RWPE1 (cell line): ENCODE measurements around the gene PDE4D.

Experiments
- CTCF ChIA-PET: fragments of 350-600 bp; sonication (Branson Sonifier 250); formaldehyde crosslinking; extraction: SDS; loops from one replicate; lab custom pipeline; 2021; lab: Yijun Ruan, JAX
- POLR2A ChIA-PET: fragments of 400-600 bp; formaldehyde crosslinking; extraction: SDS; loops from one replicate; lab custom pipeline; 2020; ENCODE audit warnings: antibody characterized with exemption; ENCODE audit not compliant: low non-redundant PET; lab: Yijun Ruan, JAX
- DNase-seq: peaks from one replicate; pipeline ENCODE4 v3.0.0; 2012; ENCODE audit warnings: low spot score
- H3K27ac ChIP-seq: fragments of 450-650 bp; 2 replicates; pipeline ENCODE4 v1.5.1; 2017
- TF ChIP-seq, protein P1 (sequence below): fragments of 450-650 bp; conservative IDR thresholded peaks from 2 replicates; pipeline ENCODE4 v1.5.1; 2017; ENCODE audit warnings: low read depth, mild to moderate bottlenecking

The PDE4D gene

DNA sequence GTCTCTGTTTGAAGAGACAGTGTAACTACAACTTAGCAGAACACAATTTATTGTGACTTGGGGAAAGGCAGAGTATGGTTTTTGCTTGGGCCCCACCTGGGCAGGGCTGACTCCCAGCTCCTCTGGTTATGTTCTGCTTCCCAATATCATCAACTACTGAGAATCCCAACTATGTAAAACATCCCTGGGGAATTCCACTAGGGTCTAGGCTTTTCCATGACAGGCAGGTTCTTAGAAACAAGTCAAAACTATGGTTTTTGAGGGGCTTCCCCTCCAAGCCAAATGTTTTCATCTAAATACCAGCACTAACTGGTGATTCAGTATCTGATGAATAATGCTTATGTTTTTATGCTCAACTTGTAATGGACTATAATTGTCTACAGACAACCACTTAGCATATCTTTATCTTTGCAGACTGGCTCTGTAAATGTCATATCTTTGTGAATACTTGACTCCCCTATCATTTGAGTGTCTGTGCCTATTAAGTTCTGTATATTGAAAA is 409.5 kb downstream of the PDE4D start:
- H3K27ac ChIP-seq, result no peak overlapping the region
- TF ChIP-seq, protein P1, sequence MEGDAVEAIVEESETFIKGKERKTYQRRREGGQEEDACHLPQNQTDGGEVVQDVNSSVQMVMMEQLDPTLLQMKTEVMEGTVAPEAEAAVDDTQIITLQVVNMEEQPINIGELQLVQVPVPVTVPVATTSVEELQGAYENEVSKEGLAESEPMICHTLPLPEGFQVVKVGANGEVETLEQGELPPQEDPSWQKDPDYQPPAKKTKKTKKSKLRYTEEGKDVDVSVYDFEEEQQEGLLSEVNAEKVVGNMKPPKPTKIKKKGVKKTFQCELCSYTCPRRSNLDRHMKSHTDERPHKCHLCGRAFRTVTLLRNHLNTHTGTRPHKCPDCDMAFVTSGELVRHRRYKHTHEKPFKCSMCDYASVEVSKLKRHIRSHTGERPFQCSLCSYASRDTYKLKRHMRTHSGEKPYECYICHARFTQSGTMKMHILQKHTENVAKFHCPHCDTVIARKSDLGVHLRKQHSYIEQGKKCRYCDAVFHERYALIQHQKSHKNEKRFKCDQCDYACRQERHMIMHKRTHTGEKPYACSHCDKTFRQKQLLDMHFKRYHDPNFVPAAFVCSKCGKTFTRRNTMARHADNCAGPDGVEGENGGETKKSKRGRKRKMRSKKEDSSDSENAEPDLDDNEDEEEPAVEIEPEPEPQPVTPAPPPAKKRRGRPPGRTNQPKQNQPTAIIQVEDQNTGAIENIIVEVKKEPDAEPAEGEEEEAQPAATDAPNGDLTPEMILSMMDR, result no peak
- ChIA-PET POLR2A (no interaction called here), CTCF (no interaction called here)
- no peak for DNase-seq

DNA sequence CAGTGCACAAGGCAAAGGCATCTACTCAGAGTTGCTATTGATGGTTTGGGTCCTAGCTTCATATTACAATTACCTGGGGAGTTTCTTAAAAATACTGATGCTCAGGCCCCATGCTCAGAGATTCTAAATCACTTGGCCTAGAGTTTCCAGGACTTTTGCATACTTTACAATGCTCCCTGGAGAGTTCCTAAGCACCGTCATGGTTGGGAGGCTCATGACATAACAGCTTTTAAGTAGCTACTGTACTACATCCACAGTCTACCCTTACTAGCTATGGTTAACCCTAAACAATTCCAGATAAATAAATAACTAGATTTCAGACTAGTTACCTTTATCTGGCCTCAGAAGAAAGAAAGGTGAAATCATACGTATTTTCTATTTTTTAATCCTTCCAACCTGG is 414.4 kb downstream of the PDE4D start:
- no peak for DNase-seq
- ChIA-PET POLR2A (no interaction called here), CTCF (interaction anchor here (0.6 to 0.7 kb wide), 3 partner anchors 9 to 124 kb away, joined by 3 to 6 read pairs (median 3); no protein-coding TSS in a partner anchor)
- TF ChIP-seq, protein P1, result no peak
- no peak overlapping the region for H3K27ac ChIP-seq

DNA sequence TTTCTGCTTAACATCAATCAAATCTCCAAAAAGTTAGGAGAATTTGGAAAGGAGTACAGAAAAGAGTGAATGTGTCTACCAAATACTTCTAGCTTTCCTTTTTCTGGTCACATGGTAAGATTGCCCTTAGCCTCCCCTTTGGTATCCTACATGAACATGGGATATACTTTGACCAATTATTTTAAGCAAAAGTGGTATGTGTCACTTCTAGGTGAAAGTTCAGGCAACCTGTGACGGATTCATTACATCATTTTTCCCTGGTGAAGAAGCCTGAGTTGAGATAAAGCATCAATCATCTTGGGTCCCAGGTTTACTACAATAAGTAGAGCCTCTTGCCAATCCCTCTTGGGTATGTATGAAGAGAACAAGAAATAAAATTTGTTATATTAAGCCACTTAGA is 419.2 kb downstream of the PDE4D start:
- ChIA-PET POLR2A (no interaction called here), CTCF (no interaction called here)
- H3K27ac ChIP-seq, result no peak overlapping the region
- no peak for DNase-seq
- TF ChIP-seq, protein P1, result no peak

DNA sequence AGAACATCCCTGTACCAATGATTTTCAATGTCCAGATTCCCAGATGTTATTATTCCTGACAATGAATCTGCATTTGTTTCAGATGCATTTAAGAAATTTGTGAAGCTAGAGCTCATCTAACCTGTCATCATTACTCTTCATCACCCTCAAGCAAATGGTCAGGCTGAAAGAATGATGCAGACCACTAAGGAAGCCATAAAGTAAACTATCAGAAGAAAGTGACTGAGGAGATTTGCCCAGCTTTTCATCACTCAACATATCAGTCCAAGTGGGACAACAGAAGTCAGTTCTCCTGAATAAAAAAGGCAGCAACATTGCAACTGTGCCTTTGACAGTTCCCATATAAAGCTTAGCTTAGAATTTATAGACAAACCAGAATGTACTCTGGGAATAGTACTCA is 419.9 kb downstream of the PDE4D start:
- CTCF ChIA-PET, result interaction anchor here (0.6 kb wide), 2 partner anchors 336 to 1330 kb away, joined by 3 read pairs; no protein-coding TSS in a partner anchor
- TF ChIP-seq, protein P1, result no peak
- H3K27ac ChIP-seq, result no peak overlapping the region
- DNase-seq, result no peak
- POLR2A ChIA-PET, result no interaction called here

DNA sequence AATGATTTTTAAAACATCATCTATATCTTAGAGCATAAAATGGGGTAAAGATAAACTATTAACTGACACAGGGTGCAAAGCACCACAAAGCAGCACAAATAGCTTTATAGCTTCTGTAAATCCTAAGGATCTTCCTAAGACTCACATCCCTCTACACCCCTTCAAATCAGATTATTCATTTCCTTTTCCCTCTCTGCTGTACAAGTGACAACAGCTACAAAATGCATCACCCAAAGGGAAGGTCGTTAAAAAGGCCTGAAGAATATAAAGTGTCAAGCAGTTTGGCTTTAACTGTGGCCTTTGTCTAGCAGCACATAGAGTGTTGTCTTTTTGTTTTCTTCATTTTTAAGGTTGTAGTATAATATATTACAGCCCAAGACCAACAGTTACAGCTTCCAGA is 422.1 kb downstream of the PDE4D start:
- POLR2A ChIA-PET, result no interaction called here
- no peak overlapping the region for H3K27ac ChIP-seq

DNA sequence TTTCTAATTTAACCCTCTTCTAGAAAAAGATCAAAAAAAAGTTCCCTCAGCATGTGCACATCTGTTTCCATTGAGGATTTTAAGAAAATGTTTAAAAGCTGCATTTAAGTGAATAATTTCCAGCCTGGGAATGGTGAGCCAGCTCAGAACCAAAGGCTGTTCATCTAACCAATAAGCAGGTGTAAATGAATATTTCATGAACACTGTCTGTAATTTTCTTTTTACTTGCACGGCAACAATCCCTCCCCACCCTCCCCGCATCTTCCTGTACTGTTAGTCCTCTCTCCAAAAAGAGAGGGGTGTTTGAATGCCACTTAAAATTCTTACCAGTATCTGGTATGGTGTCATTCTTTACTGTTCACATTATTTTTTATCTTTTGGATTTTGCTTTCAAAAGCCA is 425.6 kb downstream of the PDE4D start:
- ChIA-PET CTCF (no interaction called here), POLR2A (no interaction called here)
- no peak overlapping the region for H3K27ac ChIP-seq
- no peak for DNase-seq
- TF ChIP-seq, protein P1, result no peak

More for the DNA sequence above, 422.1 kb downstream of the PDE4D start:
- DNase-seq, result no peak
- TF ChIP-seq, protein P1, result no peak
- CTCF ChIA-PET, result interaction anchor here (0.5 kb wide), 1 partner anchor 26 kb away, joined by 3 read pairs; no protein-coding TSS in a partner anchor
